GM19025 (cell line): ENCODE measurements around the gene SPDYE5.

Source experiments
- ATAC-seq: cut with Tn5 transposase; IDR thresholded peaks from one replicate; pipeline ENCODE4 v1.9.1; 2021; ENCODE audit warnings: mild to moderate bottlenecking, low read depth, moderate library complexity; ENCODE audit not compliant: unreplicated experiment

SPDYE5 gene

GRCh38 chr7:75536940-75537538 lies 44.9 kb downstream of the SPDYE5 start:
- no peak for ATAC-seq

- no peak for ATAC-seq
Observed at GRCh38 chr7:75537731-75538130, 45.6 kb downstream of the SPDYE5 start.

DNA sequence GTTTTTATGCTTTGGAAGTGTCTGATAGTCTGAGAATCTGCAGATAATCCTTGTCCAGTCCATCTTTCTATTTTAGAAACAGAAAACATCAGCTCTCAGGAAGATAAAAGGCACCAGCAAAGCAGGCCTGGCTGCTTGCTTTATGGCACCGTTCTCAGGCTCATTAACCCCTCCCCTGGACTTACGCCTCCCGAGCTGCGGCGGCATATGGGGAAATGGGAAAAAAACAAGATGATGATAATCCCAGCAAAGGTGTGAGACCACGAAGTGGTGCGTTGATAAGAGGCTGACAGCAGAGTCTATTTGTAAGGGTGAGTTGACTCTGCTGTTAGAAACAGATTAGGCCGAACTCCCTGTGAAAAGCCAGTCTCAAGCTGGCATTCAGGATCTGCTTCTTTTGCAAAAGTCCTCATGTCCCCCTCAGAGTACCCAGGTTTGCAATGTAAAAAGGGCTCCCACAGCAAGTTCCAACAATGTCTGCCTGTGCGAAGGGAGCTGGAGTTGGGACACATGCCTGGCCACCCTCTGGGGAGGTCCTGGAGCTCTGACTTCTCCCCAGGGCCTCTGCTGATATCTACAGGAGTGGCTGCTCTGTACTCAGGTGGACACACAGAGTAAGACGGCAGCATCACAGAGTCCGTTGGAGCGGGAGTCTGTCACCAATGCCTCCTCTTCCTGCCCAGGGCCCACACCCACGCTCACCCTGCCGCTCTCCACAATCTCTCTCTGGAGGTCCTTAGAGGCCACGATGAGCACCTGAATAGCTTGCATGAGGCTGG lies 54.3 kb downstream of the SPDYE5 start:
- no peak for ATAC-seq
